ENCODE data around the gene DESI1. TPM values are rescaled to one million over a fixed set of nuclear protein-coding genes. Genes with fewer than 3 reads are reported as not detected.
A peak's percentile ranks its signal among the peaks of the same experiment; 100 is the strongest.
"Not testable (repeated sequence)": the region's sequence is repeated elsewhere in the genome, so short reads cannot be mapped to it uniquely, and the experiment has no call there.

DESI1 gene
- 10 to 100 TPM; 34.8 to 49.5 (median 40.9) TPM for total RNA-seq
- long read RNA-seq, transcript DESI1-201 (6 exons, 3,833 nt) = major isoform, 18 of 24 reads
- long read RNA-seq, partial matches to known transcripts = 0 of 24 reads
- long read RNA-seq, other reads (novel, unspliced or antisense) = 6 of 24 reads

DNA sequence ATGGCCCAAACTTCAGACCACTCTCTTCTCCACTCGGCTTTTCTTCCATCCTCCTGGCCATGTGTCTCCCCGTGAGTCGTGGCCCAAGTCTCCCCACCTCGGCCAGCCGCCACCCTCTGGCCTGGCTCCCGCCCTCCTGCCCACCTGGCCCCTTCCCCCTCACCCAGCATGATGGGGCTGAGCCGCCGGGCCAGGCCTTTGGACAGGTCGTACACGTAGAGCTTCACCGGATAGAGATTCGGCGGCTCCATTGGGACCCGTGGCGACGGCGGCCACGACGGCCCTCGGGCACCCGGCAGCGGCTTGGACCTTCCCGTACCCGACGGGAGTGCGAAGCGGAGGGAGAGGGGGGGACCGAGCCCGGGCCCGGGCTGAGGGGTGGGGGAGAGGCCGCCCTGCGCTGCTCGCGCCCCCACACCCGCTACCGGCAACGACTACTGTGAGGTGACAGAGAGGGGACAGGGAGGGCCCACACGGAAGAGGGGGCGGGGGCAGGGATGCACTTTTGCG lies at the start of gene DESI1:
TSS of gene DESI1 (minus strand) at position 455 of the 510 bp plus-strand sequence. CDS start at position 251, 204 bp downstream.
- H3K4me1 ChIP-seq = peaks cover 3 to 35% (median 7%) of the 10 kb centered on the region in 4 donors
- H3K9me3 ChIP-seq = no peaks in the 10 kb centered on the region
- under 1% methylated on average over 17 of the region's 40 CpGs for WGBS (ENCODE audit: insufficient coverage, low coverage, low lambda C conversion rate, missing lambda C conversion rate)
- DNase-seq (no peak), ATAC-seq (peak; percentile 9 to 95 (median 26))
- peak within 1 kb of the TSS; percentile 80 to 98 (median 90) for H3K4me3 ChIP-seq
- intact Hi-C loops (cut with DNase I) = no loop called here
- peak within 1 kb of the TSS; percentile 94 to 99 (median 96) for H3K27ac ChIP-seq
- H3K27me3 ChIP-seq = no peaks in the 10 kb centered on the region
- H3K36me3 ChIP-seq = peaks cover 0 to 34% (median 11%) of the 10 kb centered on the region in 4 donors
- TF ChIP-seq POLR2A (IDR thresholded peaks at IDR 0.05) = peak; percentile 96
- TF ChIP-seq, protein P1, sequence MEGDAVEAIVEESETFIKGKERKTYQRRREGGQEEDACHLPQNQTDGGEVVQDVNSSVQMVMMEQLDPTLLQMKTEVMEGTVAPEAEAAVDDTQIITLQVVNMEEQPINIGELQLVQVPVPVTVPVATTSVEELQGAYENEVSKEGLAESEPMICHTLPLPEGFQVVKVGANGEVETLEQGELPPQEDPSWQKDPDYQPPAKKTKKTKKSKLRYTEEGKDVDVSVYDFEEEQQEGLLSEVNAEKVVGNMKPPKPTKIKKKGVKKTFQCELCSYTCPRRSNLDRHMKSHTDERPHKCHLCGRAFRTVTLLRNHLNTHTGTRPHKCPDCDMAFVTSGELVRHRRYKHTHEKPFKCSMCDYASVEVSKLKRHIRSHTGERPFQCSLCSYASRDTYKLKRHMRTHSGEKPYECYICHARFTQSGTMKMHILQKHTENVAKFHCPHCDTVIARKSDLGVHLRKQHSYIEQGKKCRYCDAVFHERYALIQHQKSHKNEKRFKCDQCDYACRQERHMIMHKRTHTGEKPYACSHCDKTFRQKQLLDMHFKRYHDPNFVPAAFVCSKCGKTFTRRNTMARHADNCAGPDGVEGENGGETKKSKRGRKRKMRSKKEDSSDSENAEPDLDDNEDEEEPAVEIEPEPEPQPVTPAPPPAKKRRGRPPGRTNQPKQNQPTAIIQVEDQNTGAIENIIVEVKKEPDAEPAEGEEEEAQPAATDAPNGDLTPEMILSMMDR (IDR thresholded peaks at IDR 0.05) = no peak

DNA sequence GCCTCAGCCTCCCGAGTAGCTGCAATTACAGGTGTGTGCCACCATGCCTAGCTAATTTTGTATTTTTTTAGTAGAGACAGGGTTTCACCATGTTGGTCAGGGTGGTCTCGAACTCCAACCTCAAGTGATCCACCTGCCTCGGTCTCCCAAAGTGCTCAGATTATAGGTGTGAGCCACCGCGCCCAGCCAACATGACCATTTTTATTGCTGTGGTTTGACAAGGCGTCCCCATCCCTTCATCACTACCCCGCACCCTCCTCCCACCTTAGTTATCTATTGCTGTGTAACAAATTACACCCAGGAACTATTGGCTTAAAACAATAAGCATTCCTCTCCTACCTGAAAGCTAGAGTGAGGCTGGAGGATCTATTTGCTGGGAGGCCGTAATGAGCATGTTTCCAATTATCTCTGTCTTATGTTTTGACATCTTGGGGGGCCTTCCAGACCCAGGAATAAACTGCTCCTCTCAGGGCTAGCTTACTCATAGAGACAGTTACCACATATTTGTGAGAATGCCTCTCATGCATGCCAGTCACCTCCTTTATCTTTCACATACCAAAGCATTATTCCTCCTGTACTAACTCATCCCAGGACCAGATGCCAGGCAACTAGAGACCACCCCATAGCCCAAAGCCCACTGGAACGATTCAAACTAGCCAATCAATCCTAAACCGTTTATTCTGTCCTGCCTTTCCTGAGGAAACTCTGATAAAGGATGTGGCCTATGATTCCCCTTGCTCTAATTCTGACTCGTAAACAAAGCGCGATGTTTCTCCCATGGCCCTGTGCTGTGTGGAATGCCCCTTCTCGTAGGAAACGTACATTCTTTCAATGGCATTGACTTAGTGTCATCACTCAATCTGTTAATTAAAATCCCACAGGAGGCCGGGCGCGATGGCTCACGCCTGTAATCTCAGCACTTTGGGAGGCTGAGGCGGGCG lies 48.4 kb upstream of the DESI1 start:
- WGBS (ENCODE audit: insufficient coverage, low coverage, low lambda C conversion rate, missing lambda C conversion rate) = 78% methylated on average over 17 of the region's 21 CpGs
- Histone ChIP-seq H3K4me3 (no peak overlapping the region), H3K27me3 (no peaks in the 10 kb centered on the region), H3K27ac (no peak overlapping the region), H3K9me3 (no peaks in the 10 kb centered on the region), H3K36me3 (peaks cover 0 to 10% (median 3%) of the 10 kb centered on the region in 4 donors), H3K4me1 (peaks cover 0 to 12% (median 0%) of the 10 kb centered on the region in 4 donors)
- no peak for DNase-seq
- intact Hi-C loops (cut with DNase I) = no loop called here
- no peak for ATAC-seq
- no peak for TF ChIP-seq POLR2A (IDR thresholded peaks at IDR 0.05)
- TF ChIP-seq, protein P1 (IDR thresholded peaks at IDR 0.05) = no peak

DNA sequence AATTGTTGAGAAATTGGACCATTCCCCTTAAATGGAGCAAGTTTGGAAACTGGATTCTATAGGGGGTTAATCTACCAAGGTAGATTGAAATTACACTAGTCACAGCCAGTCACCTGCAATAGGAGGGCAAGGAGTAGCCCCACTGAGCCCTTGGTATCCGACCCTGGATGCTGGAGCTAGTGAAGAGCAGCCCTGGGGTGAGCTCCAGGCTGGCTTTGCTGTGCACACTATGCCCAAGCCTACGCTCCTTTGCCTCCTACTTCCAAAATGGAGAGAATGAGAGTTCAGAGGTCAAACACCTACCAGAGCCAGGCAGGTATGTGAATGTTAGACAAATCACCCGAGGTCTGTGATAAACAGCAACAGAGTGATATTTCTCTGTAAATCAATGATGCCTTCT lies 44.1 kb upstream of the DESI1 start:
- TF ChIP-seq POLR2A (IDR thresholded peaks at IDR 0.05) = no peak
- TF ChIP-seq, protein P1 (IDR thresholded peaks at IDR 0.05) = no peak
- no peak for ATAC-seq

DNA sequence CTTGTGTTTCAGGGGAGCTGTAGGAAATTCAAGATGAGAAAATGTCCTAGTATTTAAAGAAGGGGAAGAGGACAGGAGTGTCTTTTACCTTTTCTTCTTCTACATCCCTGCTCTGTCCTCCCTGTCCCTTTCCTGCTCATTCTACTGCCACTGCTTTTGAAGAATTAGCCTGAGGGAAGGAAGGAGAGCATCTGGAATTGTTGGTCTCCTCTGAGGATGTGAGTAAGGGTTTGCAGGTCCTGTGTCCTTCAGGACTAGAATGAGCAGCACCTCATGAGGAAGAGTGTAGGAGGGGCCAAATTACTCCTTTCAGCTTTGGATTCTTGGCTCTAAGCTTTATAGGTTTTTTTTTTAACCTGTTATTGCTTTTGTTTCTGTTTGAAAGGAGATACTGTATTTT lies 43.6 kb upstream of the DESI1 start:
- Histone ChIP-seq H3K27me3 (no peaks in the 10 kb centered on the region), H3K4me3 (no peak overlapping the region), H3K36me3 (peaks cover 12 to 51% (median 33%) of the 10 kb centered on the region in 4 donors), H3K27ac (no peak overlapping the region), H3K4me1 (peaks cover 0 to 3% (median 0%) of the 10 kb centered on the region in 4 donors), H3K9me3 (no peaks in the 10 kb centered on the region)
- no peak for DNase-seq
- ATAC-seq = no peak
- TF ChIP-seq POLR2A (IDR thresholded peaks at IDR 0.05) = no peak
- TF ChIP-seq, protein P1 (IDR thresholded peaks at IDR 0.05) = no peak
- intact Hi-C loops (cut with DNase I) = no loop called here

More for the DNA sequence above, 44.1 kb upstream of the DESI1 start:
- intact Hi-C loops (cut with DNase I) = no loop called here
- H3K27ac ChIP-seq = no peak overlapping the region
- H3K4me1 ChIP-seq = peaks cover 0 to 3% (median 0%) of the 10 kb centered on the region in 4 donors
- peak in 1 of 3 donors; percentile 22 for DNase-seq
- H3K4me3 ChIP-seq = no peak overlapping the region
- H3K9me3 ChIP-seq = no peaks in the 10 kb centered on the region
- H3K36me3 ChIP-seq = peaks cover 7 to 46% (median 30%) of the 10 kb centered on the region in 4 donors
- 68% methylated on average over 3 of the region's 3 CpGs for WGBS (ENCODE audit: insufficient coverage, low coverage, low lambda C conversion rate, missing lambda C conversion rate)
- no peaks in the 10 kb centered on the region for H3K27me3 ChIP-seq

DNA sequence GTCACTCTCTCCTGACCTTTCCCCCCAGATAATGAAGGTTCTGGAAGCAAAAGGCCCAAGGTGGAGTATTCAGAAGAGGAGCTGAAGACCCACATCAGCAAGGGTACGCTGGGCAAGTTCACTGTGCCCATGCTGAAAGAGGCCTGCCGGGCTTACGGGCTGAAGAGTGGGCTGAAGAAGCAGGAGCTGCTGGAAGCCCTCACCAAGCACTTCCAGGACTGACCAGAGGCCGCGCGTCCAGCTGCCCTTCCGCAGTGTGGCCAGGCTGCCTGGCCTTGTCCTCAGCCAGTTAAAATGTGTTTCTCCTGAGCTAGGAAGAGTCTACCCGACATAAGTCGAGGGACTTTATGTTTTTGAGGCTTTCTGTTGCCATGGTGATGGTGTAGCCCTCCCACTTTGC lies 42.8 kb upstream of the DESI1 start:
- H3K27ac ChIP-seq; ATAC-seq; H3K27me3 ChIP-seq; H3K9me3 ChIP-seq; H3K4me1 ChIP-seq; intact Hi-C loops (cut with DNase I); H3K4me3 ChIP-seq: not testable (repeated sequence)
- peaks cover 13 to 60% (median 37%) of the 10 kb centered on the region in 4 donors for H3K36me3 ChIP-seq
- peak in 1 of 3 donors; percentile 41 for DNase-seq
- WGBS (ENCODE audit: insufficient coverage, low coverage, low lambda C conversion rate, missing lambda C conversion rate) = no CpG with 5 or more reads among the region's 9 CpGs
